GM21619 (cell line): ENCODE data around the gene SCAMP2.
A peak's percentile ranks its signal among the peaks of the same experiment; 100 is the strongest.

Experiments used
- ATAC-seq: cut with Tn5 transposase; IDR thresholded peaks from one replicate; pipeline ENCODE4 v1.9.1; 2021; ENCODE audit not compliant: unreplicated experiment

SCAMP2 gene

DNA sequence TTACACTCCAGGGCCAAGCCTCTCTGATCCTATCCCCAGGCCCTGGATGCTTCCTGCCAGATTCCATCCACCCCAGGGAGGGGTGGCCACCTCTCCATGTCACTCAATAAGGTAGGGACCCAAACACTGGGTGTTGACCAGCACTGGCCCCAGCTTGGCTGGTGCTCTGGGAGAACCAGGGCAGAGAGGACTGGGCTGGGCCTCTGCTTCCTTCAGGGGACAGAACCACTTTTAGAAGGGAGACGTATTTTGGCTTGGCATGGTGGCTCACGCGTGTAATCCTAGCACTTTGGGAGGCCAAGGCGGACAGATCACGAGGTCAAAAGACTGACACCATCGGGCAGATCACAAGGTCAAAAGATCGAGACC lies 51.4 kb downstream of the SCAMP2 start:
- ATAC-seq: no peak

GRCh38 chr15:74821091-74821789 lies 51.9 kb downstream of the SCAMP2 start:
- peak; percentile 78 for ATAC-seq

- no peak for ATAC-seq
Measured at GRCh38 chr15:74820056-74820455, 53.1 kb downstream of the SCAMP2 start.

GRCh38 chr15:74817370-74817737 lies 55.8 kb downstream of the SCAMP2 start:
- ATAC-seq: no peak

DNA sequence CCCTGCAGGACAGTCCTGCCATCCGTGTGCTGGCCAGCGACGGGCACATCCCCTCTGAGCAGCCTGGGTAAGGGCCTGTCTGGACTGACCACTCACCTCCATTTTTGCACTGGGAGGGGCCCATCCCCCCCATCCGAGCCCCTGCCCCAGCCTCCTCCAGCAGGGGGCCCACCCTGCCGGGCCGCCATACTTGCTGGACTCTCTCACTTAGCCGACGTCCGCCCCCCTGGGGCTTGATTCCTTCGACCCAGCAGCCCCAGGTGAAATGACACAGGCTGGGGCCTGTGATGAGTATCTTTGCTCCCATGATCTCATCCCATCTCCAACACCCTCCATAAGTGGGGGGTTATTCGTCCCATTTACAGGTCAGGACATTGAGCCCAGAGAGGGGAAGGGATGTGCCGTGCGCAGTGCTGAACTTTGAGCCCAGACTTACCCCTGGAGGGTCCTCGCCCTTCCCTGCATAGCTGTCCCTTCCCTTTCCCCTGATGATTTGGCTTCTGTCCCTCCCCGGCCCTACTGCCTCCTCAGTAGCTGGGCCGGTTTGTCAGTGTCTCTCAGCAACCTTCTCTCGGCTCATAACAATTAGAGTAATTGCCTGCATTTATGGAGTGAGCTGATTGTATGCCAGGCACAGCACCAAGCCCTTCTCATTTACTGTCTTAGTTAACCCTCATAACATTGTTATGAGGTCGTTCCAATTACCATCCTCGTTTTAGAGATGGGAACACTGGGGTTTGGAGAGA lies 56.4 kb downstream of the SCAMP2 start:
- no peak for ATAC-seq

DNA sequence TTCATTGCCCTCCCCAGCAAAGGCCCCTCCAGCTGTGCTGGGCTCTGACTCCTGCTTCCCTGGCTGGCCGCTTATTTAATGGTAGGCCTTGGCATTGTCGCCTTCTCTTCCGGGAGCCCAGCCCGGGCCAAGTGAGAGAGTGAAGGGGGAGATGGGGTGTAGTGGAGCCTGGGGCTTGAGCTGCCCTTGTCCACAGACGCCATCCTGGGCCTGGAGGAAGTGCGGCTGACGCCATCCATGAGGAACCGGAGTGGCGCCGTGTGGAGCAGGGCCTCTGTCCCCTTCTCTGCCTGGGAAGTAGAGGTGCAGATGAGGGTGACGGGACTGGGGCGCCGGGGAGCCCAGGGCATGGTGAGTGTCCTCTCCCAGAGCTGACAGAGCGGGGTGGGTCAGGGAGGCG lies 57.2 kb downstream of the SCAMP2 start:
- no peak for ATAC-seq

DNA sequence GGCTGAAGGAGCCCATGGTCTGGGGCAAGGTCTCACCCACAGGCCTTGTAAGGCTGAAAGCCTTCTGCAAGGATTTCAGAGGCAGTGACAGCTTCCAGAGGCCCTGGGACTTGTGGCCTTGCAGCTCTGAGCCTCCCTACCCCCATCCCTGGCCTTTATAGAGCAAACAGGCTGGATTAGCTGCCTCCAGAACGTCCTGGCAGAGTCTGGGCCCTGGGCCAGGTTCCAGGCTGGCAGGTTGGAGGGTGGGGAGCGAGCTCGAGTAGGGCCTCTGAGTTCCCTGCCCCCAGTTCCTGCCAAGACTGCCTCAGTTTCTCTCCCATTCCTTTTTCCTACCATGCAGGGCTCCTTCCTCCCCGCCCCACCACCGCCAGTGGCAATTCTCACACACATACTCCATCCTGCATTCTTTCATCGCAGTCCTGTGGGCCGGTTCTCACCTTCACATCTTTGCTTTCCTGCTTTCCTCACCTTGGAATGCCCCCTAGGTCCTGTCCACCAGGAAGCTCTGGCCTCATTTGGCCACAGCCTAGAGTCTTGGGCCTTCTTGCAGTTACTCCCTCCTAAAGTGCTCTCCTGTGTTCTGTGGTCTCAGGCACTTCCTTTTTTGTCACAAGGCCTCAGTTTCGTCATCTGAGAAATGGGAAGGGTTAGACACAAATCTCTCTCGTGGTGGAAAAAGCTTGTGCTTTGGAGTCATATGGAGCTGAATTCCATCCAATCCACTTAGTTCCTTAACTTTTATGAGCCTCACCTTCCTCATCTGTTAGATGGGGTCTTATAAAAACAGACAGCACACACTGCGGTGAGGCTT lies 57.8 kb downstream of the SCAMP2 start:
- no peak for ATAC-seq

- no peak for ATAC-seq
Measured at GRCh38 chr15:74812533-74812932, 60.6 kb downstream of the SCAMP2 start, which contains the start of gene LMAN1L. LMAN1L (plus strand) TSS chr15:74812835; CDS start chr15:74812855, 20 bp downstream.

DNA sequence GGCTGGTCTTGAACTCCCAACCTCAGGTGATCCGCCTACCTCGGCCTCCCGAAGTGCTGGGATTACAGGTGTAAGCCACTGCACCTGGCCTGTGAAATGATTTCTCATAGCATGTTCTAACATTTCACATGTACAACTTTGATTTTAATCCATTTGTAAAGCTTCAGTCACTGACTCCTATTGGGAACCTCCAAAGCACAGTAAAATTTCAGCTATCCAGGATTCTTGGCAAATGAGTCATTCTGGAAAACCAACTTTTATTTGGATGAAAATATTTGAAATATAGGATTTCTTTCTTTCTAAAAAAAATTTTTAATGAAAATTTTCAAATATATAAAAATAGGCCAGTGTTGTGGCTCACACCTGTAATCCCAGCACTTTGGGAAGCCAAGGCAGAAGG lies 63.2 kb downstream of the SCAMP2 start:
- ATAC-seq: no peak

DNA sequence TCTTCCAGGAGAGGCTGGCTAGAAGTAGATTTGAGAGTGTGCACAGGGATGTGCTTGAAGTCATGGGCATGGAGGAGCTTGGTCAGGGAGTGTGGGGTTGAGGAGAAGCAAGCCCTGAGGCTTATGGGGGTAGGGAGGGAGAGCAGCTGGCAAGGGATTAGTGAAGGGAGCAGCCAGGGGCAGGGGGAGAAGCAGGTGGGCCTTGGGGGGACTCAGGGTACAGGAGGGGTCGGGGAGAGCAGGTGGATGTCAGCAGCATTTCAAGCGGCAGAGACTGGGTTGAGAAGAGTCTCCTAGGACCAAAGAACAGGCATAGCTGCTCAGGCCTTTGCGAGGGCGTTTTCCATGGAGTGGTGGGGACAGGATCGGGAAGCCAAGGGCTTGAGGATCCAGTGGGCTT lies 63.9 kb downstream of the SCAMP2 start:
- no peak for ATAC-seq

GRCh38 chr15:74808840-74809229 lies 64.3 kb downstream of the SCAMP2 start:
- no peak for ATAC-seq

DNA sequence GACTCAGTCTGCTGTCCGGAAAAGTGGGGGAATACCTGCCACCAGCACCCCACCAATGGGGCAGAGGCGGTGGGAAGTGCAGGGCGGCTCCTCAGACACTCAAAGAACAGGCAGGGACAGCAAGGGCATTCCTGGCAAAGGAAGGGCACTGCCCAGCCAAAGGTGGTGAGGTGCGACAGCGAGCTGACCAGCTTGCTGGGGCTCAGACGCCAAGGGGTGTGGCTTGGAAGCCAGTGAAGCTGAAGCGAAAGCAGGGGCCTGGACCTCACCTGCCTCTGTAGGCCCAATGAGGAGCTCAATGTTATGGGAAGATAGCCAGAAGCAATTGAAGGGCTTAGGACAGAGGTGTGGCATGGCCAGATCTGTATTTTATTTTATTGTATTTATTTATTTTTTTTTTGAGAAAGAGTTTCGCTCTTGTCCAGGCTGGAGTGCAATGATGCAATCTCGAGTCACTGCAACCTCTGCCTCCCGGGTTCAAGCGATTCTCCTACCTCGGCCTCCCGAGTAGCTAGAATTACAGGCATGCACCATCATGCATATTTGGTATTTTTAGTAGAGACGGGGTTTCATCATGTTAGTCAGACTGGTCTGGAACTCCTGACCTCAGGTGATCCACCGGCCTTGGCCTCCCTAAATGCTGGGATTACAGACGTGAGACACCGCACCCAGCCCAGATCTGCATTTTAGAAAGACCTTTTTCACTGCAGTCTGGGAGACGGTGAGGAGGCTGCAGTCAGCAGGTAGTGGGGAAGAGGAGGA lies 64.9 kb downstream of the SCAMP2 start:
- ATAC-seq: no peak

DNA sequence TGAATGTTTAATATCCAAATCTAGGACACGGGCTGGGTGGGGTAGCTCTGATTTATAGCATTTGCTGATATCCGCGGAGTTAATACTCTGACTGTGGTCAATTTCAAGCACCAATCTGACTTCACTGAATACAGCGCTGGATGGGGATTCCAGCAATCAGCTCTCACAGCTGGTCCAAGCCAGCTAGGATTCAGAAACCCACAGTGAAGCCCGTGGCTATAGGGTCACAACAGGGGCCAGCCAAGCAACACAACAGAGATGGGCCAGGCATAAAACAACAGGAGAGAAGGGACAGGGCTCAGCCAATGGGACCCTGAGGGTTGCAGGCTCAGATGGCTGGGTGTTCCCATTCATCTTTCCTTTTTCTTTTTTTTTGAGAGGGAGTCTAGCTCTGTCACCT lies 65.9 kb downstream of the SCAMP2 start:
- no peak for ATAC-seq

- no peak for ATAC-seq
Measured at GRCh38 chr15:74804935-74805334, 68.2 kb downstream of the SCAMP2 start.

GRCh38 chr15:74802862-74803447 lies 70.2 kb downstream of the SCAMP2 start:
- ATAC-seq: no peak

DNA sequence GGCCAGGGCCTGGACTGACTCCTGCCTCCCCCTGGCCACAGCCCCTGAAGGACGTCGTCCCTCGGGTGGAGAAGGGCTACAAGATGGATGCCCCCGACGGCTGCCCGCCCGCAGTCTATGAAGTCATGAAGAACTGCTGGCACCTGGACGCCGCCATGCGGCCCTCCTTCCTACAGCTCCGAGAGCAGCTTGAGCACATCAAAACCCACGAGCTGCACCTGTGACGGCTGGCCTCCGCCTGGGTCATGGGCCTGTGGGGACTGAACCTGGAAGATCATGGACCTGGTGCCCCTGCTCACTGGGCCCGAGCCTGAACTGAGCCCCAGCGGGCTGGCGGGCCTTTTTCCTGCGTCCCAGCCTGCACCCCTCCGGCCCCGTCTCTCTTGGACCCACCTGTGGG lies 70.9 kb downstream of the SCAMP2 start:
- ATAC-seq: no peak

DNA sequence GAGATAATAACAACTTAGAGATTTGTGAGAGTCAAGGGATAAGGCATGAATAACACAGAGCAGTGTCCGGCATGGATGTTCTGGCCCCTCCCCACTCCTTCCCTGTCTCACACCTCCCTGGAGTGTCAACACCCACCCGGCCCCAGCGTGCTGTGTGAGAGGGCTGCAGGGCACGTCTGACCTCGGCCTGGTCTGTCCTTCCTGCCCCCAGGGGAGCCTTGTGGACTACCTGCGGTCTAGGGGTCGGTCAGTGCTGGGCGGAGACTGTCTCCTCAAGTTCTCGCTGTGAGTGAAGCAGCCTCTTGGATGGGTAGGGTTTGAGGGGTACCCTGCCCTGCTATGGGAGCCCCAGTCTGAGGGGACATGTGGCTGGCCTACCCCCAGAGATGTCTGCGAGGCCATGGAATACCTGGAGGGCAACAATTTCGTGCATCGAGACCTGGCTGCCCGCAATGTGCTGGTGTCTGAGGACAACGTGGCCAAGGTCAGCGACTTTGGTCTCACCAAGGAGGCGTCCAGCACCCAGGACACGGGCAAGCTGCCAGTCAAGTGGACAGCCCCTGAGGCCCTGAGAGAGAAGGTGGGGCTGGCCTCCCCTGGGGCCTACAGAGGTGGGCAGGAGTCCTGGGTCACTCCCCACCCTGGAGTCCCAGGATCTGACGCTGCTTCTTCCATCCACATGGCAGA lies 71.7 kb downstream of the SCAMP2 start:
- no peak for ATAC-seq

GRCh38 chr15:74800559-74801094 lies 72.5 kb downstream of the SCAMP2 start:
- no peak for ATAC-seq

- peak; percentile 55 for ATAC-seq
Measured at GRCh38 chr15:74799856-74800558, 73.2 kb downstream of the SCAMP2 start.
